Osteocyte (in vitro differentiated cells): ENCODE measurements around the gene ASMTL. TPM values are rescaled to one million over a fixed set of nuclear protein-coding genes. Genes with fewer than 3 reads are reported as not detected.

ENCODE experiments used
- DNase-seq: peaks from one replicate; pipeline ENCODE4 v3.0.0; 2021; ENCODE audit warnings: mixed read lengths; ENCODE audit not compliant: unreplicated experiment; ENCODE audit errors: extremely low spot score
- H3K27ac Mint-ChIP-seq: one replicate; pipeline ENCODE4 v1.8.0; 2021; ENCODE audit warnings: mild to moderate bottlenecking, mixed read lengths; ENCODE audit not compliant: unreplicated experiment
- H3K27me3 Mint-ChIP-seq: one replicate; pipeline ENCODE4 v1.8.0; 2021; ENCODE audit warnings: mixed read lengths; ENCODE audit not compliant: unreplicated experiment
- H3K36me3 Mint-ChIP-seq: one replicate; pipeline ENCODE4 v1.8.0; 2021; ENCODE audit warnings: mixed read lengths; ENCODE audit not compliant: unreplicated experiment
- H3K4me1 Mint-ChIP-seq: one replicate; pipeline ENCODE4 v1.8.0; 2021; ENCODE audit warnings: mixed read lengths; ENCODE audit not compliant: unreplicated experiment
- H3K4me3 Mint-ChIP-seq: one replicate; pipeline ENCODE4 v1.8.0; 2021; ENCODE audit warnings: mild to moderate bottlenecking, moderate library complexity, mixed read lengths; ENCODE audit not compliant: unreplicated experiment
- H3K9me3 Mint-ChIP-seq: one replicate; pipeline ENCODE4 v1.8.0; 2021; ENCODE audit warnings: mixed read lengths; ENCODE audit not compliant: unreplicated experiment
- total RNA-seq: library from RNA; stranded (reverse); gene quantifications from 2 replicates; pipeline ENCODE4 v1.2.1, GENCODE V29; 2021
- TF ChIP-seq, protein P1 (sequence below): fragments of 200-600 bp; sonication (generic); IDR thresholded peaks from 2 replicates; pipeline ENCODE4 v1.5.0; 2021; ENCODE audit warnings: antibody characterized with exemption, mild to moderate bottlenecking, moderate library complexity

The ASMTL gene
- total RNA-seq, 1 donor from 2014 or later, result 33.3 TPM

DNA sequence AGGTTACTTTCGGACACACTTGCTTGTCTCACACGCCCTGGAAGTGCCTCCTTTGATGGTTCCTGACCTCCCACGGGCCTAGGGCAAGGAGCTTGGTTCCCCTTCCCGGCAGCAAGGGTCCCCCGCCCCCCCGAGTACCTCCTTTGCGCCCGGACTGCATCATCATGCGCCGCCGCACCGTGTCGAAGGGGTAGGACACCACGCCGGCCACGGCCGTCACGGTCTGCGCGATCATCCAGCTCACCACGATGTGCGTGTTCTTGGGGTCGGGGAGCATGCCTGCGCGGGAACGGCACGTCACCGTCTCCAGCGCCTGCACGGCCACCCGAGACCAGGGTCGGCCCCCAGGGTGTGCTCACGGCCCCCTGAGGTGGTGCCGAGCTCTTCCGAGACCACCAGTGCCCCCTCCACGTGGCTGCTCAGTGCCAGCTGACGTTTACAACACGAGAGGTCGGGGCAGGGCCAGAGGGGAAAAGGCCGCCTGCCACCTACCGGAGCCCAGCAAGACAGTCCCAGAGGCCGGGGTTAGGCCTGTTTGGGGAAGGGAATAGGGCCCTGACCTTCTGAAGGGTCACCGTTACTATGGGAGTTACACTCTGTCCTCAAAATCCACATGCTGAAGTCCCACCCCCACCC, 65.5 kb downstream of the ASMTL start:
- no peaks in the 10 kb centered on the region for H3K27me3 Mint-ChIP-seq
- no peaks in the 10 kb centered on the region for H3K9me3 Mint-ChIP-seq
- H3K4me3 Mint-ChIP-seq, result no peak overlapping the region
- H3K27ac Mint-ChIP-seq, result no peak overlapping the region
- no peak for DNase-seq
- peaks cover 21% of the 10 kb centered on the region for H3K4me1 Mint-ChIP-seq
- TF ChIP-seq, protein P1, sequence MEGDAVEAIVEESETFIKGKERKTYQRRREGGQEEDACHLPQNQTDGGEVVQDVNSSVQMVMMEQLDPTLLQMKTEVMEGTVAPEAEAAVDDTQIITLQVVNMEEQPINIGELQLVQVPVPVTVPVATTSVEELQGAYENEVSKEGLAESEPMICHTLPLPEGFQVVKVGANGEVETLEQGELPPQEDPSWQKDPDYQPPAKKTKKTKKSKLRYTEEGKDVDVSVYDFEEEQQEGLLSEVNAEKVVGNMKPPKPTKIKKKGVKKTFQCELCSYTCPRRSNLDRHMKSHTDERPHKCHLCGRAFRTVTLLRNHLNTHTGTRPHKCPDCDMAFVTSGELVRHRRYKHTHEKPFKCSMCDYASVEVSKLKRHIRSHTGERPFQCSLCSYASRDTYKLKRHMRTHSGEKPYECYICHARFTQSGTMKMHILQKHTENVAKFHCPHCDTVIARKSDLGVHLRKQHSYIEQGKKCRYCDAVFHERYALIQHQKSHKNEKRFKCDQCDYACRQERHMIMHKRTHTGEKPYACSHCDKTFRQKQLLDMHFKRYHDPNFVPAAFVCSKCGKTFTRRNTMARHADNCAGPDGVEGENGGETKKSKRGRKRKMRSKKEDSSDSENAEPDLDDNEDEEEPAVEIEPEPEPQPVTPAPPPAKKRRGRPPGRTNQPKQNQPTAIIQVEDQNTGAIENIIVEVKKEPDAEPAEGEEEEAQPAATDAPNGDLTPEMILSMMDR, result no peak
- peaks cover 36% of the 10 kb centered on the region for H3K36me3 Mint-ChIP-seq

DNA sequence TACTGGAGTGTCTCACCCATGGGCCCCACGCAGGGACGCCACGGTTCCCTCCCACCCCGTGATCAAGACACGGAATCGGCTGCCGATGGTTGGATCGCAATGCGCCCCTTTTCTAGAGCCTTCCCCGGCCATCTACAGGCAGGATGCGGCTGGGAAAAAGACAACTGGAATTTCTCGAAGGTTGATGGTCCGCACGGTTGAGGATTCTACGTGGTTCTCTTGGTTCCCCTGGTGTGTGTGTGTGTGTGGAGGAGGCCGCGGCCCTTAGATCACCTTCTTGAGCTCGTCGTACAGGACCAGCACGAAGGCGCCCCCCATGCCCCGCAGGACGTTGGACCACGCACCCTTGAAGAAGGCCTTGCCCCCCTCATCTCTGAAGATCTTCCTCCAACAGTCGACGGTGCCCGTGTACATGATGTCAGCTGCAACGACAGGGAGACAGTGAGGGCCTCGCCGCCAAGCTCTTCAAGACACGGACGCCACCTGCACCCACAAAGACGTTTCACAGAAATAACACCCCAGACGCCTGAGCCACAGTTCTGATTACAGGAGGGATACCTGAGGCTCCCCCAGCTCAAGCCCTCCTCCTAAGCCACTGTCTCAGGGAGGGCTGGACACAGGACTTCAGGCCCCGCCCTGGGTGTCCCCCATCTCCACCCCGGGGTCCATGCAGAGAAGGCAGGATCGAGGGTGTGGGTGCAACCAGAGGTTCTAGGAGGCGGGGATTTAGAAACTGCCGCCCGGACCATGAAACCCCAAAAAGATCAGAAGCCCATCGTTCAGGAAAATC, 66.2 kb downstream of the ASMTL start:
- Mint-ChIP-seq H3K36me3 (peaks cover 36% of the 10 kb centered on the region), H3K27me3 (no peaks in the 10 kb centered on the region), H3K27ac (no peak overlapping the region), H3K4me3 (no peak overlapping the region), H3K9me3 (no peaks in the 10 kb centered on the region), H3K4me1 (peaks cover 22% of the 10 kb centered on the region)
- TF ChIP-seq, protein P1, result no peak
- DNase-seq, result no peak

DNA sequence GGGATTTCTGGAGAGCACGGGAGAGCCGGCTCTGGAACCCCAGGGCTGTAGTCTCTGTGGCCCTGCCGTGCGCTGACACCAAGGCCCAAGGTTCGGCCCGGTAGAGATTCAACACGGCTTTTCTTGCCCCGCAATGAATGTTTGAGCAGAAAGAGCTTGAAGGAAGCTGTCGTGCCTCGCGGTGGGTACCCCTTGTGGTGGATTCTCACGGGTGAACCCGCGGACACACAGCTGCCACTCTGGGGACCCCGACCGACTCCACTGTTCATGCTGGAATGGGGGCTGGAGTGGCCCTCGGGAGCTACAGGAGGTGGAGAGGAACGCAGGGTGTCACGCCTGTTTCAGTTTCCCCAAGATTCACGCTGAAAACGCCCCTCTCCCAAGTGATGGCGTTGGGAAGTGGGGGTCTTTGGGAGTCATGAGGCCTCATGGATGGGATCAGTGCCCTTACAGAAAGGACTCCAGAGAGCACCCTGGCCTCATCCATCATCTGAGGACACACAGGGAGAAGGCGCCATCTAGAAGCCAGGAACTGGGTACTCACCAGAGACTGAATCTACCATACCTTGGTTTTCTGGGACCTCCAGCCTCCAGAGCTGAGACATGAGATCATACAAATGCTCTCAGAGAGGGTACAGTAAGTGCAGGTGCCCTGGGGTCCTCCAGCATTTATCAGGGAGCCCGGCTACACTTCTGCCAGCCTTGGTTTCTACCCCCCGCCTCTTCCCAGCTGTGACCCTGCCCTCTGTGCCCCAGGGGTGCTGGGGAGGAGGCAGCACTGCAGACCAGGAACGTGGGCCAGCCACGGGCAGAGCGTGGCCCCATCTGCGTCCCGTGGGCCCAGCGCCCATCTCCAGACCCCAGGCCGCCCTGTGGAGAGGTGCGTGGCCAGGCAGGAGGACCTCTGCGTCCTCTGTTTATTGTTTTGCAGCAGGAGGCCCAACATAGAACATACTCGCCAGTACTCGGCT, 67.2 kb downstream of the ASMTL start:
- TF ChIP-seq, protein P1, result no peak
- DNase-seq, result no peak
- no peaks in the 10 kb centered on the region for H3K9me3 Mint-ChIP-seq
- no peak overlapping the region for H3K4me3 Mint-ChIP-seq
- peaks cover 16% of the 10 kb centered on the region for H3K4me1 Mint-ChIP-seq
- H3K27ac Mint-ChIP-seq, result no peak overlapping the region
- H3K36me3 Mint-ChIP-seq, result peaks cover 32% of the 10 kb centered on the region
- H3K27me3 Mint-ChIP-seq, result no peaks in the 10 kb centered on the region

DNA sequence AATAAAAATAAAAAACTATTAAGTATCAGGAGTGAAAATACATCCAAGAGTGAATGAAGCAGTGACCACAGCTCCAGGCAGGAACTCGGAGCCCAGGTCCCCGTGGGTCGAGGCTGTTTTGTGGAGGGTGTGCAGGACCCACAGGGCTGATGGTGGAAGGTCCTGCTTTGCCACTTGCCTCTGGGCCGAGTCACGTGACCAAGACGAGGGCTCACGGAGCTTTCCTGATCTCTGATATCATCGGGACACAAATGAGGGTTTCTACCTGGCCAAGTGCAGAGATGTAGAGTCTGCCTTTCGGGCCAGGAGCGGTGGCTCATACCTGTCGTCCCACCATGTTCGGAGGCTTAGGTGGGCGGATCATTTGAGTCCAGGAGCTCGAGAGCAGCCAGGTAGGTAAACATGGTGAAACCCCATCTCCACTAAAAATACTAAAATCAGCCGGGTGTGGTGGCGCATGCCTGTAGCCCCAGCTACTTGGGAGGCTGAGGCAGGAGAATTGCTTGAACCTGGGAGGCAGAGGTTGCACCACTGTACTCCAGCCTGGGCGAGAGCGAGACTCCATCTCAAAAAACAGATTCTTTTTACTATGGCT, 68.0 kb downstream of the ASMTL start:
- H3K9me3 Mint-ChIP-seq, result no peaks in the 10 kb centered on the region
- H3K36me3 Mint-ChIP-seq, result peaks cover 29% of the 10 kb centered on the region
- H3K27me3 Mint-ChIP-seq, result no peaks in the 10 kb centered on the region
- peak overlapping the region; percentile 27 for H3K27ac Mint-ChIP-seq
- no peak for DNase-seq
- no peak overlapping the region for H3K4me3 Mint-ChIP-seq
- peaks cover 13% of the 10 kb centered on the region for H3K4me1 Mint-ChIP-seq
- TF ChIP-seq, protein P1, result no peak
